Stomach (tissue), 4 donors: Measurements from ENCODE around the gene RANBP17.

Experiments
- POLR2A ChIP-seq, 4 donors: fragments of 450-650 bp; IDR thresholded peaks; one replicate each; pipeline ENCODE4 v1.6.1; 2016; ENCODE audit warnings: antibody characterized with exemption in 4 of 4, control low read depth in 2 of 4, mild to moderate bottlenecking in 1 of 4, moderate library complexity in 1 of 4
- POLR2AphosphoS5 ChIP-seq, 3 donors: sonication (generic); formaldehyde crosslinking; IDR thresholded peaks; one replicate each; pipeline ENCODE4 v1.6.1; 2016; ENCODE audit warnings: antibody characterized with exemption in 3 of 3
- TF ChIP-seq, protein P1 (sequence below), 7 experiments: fragments of 450-650 bp in 4 of 7; fragments of 200-600 bp in 3 of 7; sonication (generic) in 3 of 7; IDR thresholded peaks; one replicate each; pipeline ENCODE4 v1.5.1; 2016 to 2019; ENCODE audit warnings: antibody characterized with exemption in 7 of 7, control low read depth in 2 of 7, mild to moderate bottlenecking in 1 of 7

GRCh38 chr5:171168171-171168570 is 306.4 kb downstream of the RANBP17 start:
- TF ChIP-seq, protein P1, sequence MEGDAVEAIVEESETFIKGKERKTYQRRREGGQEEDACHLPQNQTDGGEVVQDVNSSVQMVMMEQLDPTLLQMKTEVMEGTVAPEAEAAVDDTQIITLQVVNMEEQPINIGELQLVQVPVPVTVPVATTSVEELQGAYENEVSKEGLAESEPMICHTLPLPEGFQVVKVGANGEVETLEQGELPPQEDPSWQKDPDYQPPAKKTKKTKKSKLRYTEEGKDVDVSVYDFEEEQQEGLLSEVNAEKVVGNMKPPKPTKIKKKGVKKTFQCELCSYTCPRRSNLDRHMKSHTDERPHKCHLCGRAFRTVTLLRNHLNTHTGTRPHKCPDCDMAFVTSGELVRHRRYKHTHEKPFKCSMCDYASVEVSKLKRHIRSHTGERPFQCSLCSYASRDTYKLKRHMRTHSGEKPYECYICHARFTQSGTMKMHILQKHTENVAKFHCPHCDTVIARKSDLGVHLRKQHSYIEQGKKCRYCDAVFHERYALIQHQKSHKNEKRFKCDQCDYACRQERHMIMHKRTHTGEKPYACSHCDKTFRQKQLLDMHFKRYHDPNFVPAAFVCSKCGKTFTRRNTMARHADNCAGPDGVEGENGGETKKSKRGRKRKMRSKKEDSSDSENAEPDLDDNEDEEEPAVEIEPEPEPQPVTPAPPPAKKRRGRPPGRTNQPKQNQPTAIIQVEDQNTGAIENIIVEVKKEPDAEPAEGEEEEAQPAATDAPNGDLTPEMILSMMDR (IDR thresholded peaks at IDR 0.05) = no peak
- TF ChIP-seq POLR2AphosphoS5 (IDR thresholded peaks at IDR 0.05) = no peak
- TF ChIP-seq POLR2A (IDR thresholded peaks at IDR 0.05) = no peak
